Raji (cell line): ENCODE data around the gene ENOX1.

Source experiments
- POLR2A ChIP-seq: IDR thresholded peaks from 2 replicates; pipeline ENCODE4 v1.6.1; 2011; ENCODE audit warnings: low read depth, low read length, control low read depth; ENCODE audit not compliant: insufficient read depth

Gene ENOX1

GRCh38 chr13:43522788-43523187 is 264.0 kb downstream of the ENOX1 start:
- TF ChIP-seq POLR2A = no peak

DNA sequence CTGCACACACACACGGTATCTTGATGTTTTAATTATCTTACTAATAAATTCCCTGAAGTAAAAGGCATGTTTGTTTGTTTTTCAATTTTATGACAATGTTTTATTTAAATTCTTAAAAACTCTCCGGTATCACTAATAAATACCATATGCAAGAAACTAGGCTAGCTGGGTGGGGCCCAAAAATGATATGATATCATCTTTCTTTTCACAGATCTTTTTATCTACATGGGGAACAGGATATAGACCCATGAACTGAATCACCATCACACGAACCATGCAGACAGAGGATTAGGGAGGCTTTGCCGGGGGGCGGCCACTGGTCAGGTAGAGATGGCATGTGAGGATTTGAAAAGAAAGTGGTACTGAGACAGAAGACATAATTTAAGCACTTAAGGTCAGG is 266.4 kb downstream of the ENOX1 start:
- TF ChIP-seq POLR2A = no peak

GRCh38 chr13:43518833-43519232 is 267.9 kb downstream of the ENOX1 start:
- TF ChIP-seq POLR2A = no peak

GRCh38 chr13:43516401-43516833 is 270.4 kb downstream of the ENOX1 start:
- no peak for TF ChIP-seq POLR2A

GRCh38 chr13:43515531-43515930 is 271.2 kb downstream of the ENOX1 start:
- TF ChIP-seq POLR2A = no peak

- TF ChIP-seq POLR2A = no peak
Observed at GRCh38 chr13:43514311-43514710, 272.5 kb downstream of the ENOX1 start.

GRCh38 chr13:43512221-43512620 is 274.6 kb downstream of the ENOX1 start:
- TF ChIP-seq POLR2A = no peak

GRCh38 chr13:43510956-43511901 is 275.5 kb downstream of the ENOX1 start:
- no peak for TF ChIP-seq POLR2A

- TF ChIP-seq POLR2A = no peak
Observed at GRCh38 chr13:43495732-43496131, 291.0 kb downstream of the ENOX1 start.

GRCh38 chr13:43494206-43494605 is 292.6 kb downstream of the ENOX1 start:
- TF ChIP-seq POLR2A = no peak

GRCh38 chr13:43493496-43494000 is 293.2 kb downstream of the ENOX1 start:
- TF ChIP-seq POLR2A = no peak

DNA sequence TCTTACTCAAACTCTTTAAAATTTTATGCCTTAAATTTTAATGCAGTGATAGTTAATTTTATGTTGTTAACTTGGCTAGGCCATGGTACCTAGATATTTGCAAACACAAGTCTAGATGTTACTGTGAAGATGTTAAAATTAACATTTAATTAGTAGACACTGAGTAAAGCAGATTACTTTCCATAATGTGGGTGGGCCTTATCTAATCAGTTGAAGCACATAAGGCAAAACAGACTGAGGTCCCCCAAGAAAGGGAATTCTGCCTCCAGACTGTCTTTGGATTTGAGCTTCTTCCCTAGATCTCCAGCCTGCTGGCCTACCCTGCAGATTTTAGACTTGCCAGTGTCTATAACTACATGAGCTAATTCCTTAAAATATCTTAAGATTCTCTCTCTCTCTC is 294.0 kb downstream of the ENOX1 start:
- no peak for TF ChIP-seq POLR2A

GRCh38 chr13:43492311-43492710 is 294.5 kb downstream of the ENOX1 start:
- no peak for TF ChIP-seq POLR2A

GRCh38 chr13:43489233-43489632 is 297.5 kb downstream of the ENOX1 start:
- no peak for TF ChIP-seq POLR2A

GRCh38 chr13:43487885-43488284 is 298.9 kb downstream of the ENOX1 start:
- no peak for TF ChIP-seq POLR2A

- TF ChIP-seq POLR2A = no peak
Observed at GRCh38 chr13:43487461-43487860, 299.3 kb downstream of the ENOX1 start.

- TF ChIP-seq POLR2A = no peak
Observed at GRCh38 chr13:43484432-43485225, 302.1 kb downstream of the ENOX1 start.
